VCaP (cell line): ENCODE results near the gene LRCH1.

Experiments
- H3K27ac ChIP-seq: fragments of 450-650 bp; 2 replicates; pipeline ENCODE4 v1.5.1; 2017
- CTCF ChIP-seq: fragments of 450-650 bp; conservative IDR thresholded peaks from 2 replicates; pipeline ENCODE4 v1.5.1; 2017; ENCODE audit warnings: mild to moderate bottlenecking, moderate library complexity

The LRCH1 gene

GRCh38 chr13:46565808-46566750, 13.1 kb downstream of the LRCH1 start:
- no peak for TF ChIP-seq CTCF
- H3K27ac ChIP-seq = peak overlapping the region; percentile 34

GRCh38 chr13:46567671-46568070, 14.7 kb downstream of the LRCH1 start:
- H3K27ac ChIP-seq = no peak overlapping the region
- no peak for TF ChIP-seq CTCF

- H3K27ac ChIP-seq = no peak overlapping the region
- no peak for TF ChIP-seq CTCF
Observed at GRCh38 chr13:46569456-46569855, 16.5 kb downstream of the LRCH1 start.

- peak overlapping the region; percentile 66; the same call in 1 of the 2 replicates for H3K27ac ChIP-seq
- TF ChIP-seq CTCF = no peak
Observed at GRCh38 chr13:46570273-46570672, 17.3 kb downstream of the LRCH1 start.

- no peak for TF ChIP-seq CTCF
- H3K27ac ChIP-seq = peak overlapping the region; percentile 66
Observed at GRCh38 chr13:46571189-46571908, 18.4 kb downstream of the LRCH1 start.

- peak overlapping the region; percentile 66 for H3K27ac ChIP-seq
- TF ChIP-seq CTCF = no peak
Observed at GRCh38 chr13:46571909-46572595, 19.1 kb downstream of the LRCH1 start.
